Measurements from ENCODE around the gene FUT2. TPM values are rescaled to one million over a fixed set of nuclear protein-coding genes. Genes with fewer than 3 reads are reported as not detected.

Gene FUT2
- total RNA-seq, 1 donor from 2014 or later, result 101 TPM

DNA sequence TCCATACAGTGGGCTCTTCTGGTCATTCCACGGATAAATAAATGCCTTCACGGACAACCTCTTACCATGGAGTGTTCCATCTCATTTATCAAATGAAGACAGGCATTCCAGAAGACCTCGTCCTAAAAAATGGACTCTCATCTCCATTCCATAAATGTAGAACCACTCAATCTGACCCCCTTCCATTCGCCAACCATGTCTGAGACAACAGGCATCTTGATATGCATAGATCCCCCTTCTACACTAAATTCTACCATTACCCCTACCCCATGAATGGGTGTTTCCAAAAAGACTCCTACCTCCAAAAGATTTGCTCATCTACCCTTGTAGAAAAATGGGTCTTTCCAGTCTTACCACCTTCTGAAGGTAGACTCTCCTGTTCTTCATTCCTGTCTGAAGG, 35.7 kb downstream of the FUT2 start:
- ATAC-seq, result no peak

DNA sequence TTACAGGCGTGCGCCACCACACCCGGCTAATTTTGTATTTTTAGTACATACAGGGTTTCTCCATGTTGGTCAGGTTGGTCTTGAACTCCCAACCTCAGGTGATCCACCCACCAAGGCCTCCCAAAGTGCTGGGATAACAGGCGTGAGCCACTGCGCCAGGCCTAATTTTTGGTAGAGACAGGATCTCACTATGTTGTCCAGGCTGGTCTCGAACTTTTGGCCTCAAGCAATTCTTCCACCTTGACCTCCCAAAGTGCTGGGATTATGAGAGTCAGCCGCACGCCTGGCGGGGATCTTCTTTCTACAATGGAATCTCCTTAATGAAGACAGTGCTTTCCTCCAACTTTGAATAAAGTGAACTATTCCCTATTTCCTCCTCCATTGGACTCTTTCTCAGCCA, 38.9 kb downstream of the FUT2 start:
- no peak for ATAC-seq

DNA sequence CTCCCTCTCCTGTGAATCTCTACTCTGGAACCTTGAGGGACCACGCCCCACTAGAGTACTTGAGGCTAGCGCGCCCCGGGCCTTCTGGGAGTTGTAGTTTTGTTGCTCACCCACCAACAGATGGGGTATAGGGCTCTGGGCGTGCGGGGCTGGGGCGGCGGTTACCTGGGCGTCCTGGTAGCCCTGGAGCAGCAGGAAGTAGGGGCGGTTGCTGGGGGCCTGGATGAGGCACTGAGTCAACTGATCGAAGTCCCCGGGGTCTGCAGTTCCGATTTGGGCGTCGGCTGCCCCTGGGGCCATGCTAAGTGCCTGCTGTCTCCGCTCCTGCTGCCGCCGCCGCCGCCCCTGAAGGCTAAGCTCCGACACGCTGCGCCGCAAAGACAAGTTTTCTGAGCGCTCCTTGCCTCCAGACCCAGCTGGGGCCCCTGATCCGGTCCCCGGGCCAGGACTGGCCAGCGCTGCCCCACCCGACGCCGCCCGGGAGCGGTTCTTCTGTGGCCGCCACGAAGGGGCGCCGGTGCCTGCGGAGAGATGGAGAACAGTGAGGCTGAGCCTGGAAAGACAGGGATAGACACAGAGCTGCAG, 39.4 kb downstream of the FUT2 start:
- ATAC-seq, result peak; percentile 19

DNA sequence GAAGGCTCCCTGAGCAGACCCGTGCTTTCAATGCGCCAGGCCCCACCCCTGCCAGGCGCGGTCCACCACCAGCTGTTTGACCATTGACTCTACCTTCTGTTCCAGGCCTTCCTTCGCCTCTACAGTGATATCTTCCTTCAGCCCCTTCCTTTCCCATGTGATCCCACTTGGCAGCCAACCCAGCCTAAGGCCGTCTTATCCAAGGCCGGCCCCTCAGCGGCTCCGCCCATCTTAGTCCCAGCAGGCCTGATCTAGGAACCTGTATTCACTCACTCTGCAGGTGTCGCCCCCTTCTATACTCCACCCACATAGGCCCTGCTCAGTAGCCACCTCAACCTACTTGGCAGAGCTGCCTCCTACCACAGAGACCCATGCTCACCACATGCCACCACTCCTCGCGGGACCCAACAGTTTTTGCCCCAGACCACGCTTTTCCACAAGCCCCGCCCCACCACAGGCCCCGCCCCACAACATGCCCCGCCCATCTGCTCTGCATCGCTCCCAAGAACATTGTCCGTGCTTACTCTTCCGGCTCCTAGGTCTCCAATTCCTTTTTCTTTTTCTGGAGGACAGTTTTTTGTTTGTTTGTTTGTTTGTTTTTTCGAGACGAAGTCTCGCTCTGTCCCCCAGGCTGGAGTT, 41.7 kb downstream of the FUT2 start:
- no peak for ATAC-seq

DNA sequence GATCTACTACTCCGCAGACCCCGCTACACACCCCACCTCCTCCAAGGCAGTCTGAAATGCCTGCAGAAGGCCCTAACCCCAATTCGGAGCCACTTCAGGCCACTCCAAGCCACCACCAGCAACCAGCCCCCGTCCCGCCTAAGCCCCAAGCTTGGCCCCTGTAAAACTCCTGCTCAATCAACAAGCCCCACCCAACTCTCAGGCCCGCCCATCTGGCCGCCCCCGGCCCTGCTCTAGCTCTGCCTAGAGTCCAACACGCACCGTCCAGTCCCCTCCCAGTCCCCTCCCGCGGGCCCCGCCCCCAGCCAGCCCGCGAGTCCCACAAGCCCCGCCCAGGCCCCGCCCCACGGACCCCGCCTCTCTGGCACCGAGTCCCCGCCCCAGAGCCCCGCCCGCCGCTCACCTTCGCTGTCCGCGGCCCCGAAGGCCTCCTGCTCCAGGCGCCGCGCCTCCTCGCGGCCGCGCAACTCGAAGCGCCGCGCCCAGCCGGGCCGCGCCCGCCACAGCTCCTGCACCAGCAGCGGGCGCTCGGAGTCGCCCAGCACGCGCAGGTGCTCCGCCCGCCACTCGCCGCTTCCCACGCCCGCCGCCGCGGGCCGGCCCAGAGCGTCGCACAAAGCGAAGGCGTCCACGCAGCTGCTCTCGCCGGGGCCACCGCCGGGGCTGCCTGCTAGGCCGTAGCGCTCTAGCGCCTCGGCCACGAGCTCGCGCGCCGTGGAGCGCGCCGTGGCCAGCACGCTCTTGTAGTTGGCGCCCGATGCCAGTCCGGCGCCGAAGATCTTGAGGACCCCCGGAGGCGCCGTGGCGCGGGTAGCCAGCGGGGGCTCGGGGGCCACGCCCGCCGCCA, 43.0 kb downstream of the FUT2 start:
- peak; percentile 85 for ATAC-seq

DNA sequence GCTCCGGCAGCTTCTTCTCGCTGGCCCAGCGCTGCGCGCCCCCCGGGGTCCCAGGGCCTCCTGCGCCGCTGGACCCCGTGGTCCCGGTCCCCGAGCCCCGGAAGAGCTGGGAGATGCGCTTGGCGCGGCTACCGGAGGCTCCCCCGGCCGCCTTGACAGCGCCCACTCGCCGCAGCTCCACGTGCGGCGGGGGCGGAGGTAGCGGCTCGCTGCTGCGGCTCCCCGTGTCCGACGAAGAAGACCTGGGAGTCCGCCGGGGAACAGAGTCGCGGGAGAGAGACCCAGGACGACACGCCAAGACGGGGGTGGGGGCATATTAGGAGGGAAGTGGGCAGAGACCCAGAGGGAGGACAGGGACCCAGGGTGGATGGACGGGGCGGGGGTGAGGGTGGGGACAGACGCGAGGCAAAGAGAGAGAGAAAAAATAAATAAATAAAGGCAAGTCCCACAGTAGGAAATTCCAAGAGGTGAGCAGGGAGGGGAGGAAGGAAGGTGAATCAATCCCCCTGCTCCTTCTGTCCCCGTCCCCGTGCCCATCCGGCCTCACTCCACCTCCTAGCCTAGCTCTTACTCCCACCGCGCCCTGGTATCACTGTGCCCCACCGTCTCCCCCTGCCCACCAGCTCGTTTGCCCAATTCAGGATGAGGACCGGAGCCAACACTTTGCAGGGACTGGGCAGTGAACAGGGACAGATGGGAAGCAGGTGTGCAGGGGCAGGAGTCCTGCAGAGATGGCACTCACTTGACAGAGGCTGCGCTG, 43.8 kb downstream of the FUT2 start:
- peak; percentile 0 for ATAC-seq

DNA sequence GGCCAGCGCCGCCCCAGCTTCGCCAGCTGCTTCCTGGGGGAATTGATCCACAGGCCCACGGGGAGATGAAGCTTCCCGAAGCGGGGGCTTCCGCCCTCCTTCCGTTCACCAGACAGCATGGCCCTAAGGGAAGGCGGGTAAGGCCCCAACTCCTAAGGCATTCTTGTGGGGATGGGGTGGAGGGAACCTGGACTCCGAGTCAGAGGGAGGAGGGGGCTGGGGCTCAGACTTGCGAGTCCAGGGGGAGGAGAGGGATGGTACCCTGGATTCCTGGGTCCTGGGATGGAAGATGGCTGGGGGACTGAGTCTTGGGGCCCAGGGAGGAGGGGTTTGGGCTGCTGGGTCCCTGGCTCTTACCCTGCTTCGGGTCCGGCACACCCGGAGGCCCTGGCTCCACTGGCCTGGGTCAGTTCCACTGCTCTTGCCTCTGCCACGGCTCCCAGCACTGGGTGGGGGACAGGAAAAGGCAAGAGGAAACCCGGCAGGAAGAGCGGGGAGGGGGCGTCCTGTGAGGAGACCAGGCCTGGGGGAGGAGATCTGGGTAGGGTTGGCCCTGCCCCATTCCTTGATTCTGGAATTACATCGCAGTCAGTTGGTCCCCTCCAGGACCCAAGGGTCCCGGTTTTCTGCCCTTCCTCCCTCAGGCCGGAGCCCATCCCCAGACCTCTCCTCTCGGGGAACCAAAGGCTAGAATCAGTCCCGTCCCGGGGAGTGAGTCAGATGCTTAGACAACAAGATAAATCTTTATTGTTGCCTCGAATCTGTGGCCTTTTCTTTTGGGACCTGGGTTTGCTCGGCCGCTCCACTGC, 44.6 kb downstream of the FUT2 start, which contains the start of gene RASIP1:
Gene RASIP1, minus strand, starts transcription at position 447 of the 809 bp plus-strand sequence. Its CDS starts 328 bp downstream, at position 119.
- ATAC-seq, result peak; percentile 1

DNA sequence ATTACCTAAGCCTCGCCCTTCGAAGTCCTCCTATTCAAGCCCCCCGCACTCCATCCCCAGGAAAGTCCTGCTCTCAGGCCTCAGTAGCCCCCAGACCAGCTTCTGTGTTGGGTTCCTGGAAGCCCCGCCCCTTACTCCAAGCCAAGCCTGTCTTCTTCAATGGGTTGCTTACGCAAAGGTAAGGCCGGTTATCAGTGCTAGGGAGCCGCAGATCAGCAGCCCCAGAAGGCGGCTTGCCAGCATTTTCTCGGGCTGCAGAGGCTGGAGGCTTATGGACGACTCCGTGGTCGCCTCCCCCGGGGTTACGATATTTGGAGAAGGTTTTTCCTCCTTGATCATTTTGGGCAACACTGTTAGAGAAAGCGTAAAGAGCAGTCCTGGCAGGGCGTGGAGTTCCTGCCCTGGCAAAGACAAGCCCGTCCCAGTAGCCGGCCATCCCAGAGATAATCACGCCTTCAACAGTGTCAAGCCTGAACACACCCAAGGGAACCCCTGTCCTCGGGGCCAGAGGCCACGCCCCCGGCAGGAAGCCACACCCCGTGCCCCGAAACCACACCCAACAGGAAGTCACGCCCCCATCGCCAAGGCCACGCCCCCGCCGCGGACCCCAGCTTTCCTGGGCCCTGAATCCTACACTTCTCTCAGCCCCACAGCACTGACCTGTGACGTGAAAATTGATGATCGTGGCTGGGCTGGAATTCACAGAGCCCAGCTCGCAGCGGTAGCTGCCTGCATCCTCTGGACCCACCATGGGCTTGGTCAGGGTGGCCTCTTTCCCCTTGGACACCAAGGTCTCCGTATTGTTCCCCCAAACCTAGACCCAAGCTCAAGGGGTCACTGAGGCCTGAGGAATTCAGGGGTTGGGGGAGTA, 45.6 kb downstream of the FUT2 start:
- peak; percentile 57 for ATAC-seq

DNA sequence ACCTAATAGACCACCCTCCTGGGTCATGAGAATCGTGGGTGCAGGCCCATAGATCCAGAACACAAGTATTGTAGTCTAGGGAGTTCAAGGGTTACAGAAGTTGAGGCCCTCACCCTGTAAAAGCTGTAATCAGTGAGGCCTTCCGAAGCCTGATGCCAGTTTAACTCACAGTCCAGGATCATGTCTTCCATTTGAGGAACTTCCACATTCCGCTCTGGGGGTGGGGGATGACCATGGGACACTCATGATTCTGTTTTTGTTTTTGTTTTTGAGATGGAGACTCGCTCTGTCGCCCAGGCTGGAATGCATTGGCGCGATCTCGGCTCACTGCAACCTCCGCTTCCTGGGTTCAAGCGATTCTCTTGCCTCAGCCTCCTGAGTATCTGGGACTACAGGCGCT, 46.3 kb downstream of the FUT2 start:
- no peak for ATAC-seq

DNA sequence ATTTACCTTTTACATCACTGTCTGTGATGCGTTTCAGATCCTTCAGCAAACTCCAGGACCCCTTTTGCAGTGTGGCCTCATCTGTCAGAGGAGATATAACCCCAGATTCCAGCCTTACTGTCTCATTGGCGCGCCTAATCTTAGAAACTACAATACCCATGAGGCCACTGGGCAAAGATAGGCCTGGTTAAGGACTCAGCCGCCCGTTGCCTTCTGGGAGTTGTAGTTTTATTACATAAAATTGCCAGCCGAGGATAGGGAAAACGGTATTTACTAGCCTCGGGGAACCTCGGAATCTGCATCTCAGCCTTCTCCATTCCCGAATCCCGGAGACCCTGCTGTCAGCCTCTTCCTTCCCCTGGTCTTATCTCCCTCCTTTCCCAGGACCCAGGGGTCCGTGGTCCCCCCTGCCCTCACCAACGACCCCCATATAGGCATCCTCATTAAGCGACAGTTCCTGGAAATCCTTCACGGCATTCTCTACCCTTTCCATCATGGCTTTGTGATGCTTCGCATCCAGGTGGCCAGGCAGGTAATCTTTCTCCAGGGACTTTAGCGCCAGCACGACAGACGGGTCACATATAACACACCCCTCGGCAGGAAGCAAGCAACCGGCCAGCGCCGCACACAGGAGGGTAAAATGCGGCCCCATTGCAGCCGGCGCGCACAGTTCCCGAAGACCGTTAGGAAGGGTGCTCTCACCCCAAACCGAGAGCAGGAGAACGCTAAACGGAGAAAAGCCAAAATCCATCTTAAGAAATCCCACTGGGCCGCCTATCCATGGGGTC, 49.6 kb downstream of the FUT2 start:
- ATAC-seq, result no peak

DNA sequence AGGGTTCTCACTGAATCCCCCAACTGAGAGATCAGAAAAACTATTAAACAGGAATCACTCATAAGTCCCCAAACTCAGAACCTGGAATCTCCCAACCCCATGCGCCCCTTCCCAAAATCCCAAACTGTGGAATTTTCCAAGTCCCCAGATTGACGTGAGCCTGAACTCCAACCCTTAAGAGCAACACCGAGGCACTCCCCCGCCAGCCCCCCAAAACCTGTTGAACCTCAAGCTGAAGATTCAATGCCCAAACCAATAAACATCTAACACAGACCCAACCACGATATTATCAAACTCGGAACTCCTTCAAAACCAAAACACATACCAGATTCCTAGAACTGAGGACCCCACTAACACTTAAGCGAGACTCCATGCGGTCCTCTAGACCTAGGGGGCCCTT, 50.3 kb downstream of the FUT2 start:
- no peak for ATAC-seq

DNA sequence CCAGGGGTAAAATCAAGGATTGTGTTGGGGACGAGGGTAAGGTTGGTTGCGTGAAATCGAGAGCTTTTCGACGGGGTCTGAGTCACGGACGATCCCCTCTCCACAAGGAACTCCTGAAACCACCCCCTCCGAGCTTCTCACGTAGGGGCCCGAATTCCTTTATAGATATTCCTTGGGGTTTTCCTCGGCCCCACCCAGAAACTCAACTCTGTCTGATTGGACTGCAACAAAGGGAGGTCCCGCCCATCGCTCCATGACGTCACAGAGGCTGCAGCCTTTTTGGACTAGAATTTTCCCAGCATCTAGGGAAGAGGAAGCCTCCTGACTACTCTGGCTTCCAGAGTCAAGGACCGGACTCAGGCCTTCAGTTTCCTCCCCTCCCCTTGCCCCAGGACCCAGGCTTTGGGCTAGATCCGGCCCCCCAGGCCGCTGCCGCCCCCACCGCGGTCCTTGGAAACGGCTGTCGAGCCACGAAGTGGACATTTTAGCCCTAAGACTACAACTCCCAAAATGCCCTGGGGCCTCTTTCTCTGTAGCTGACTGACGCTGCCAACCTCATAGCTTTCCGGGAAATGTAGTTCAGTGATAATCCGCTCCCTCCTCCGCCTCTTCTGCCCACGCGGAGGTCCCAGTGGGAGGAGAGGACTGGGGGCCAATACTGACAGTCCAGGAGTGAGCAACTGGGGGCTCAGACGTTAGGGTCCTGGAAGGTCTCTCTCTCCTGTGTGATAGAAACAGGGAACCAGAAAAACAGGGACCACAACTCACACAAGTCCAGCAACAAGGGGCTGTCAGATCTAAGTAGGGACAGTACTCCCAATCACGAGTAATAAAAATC, 51.2 kb downstream of the FUT2 start, which contains the start of gene IZUMO1:
Gene IZUMO1, minus strand, starts transcription at position 172 of the 838 bp plus-strand sequence. CDS start 1,050 bp downstream, outside the sequence.
- ATAC-seq, result no peak

DNA sequence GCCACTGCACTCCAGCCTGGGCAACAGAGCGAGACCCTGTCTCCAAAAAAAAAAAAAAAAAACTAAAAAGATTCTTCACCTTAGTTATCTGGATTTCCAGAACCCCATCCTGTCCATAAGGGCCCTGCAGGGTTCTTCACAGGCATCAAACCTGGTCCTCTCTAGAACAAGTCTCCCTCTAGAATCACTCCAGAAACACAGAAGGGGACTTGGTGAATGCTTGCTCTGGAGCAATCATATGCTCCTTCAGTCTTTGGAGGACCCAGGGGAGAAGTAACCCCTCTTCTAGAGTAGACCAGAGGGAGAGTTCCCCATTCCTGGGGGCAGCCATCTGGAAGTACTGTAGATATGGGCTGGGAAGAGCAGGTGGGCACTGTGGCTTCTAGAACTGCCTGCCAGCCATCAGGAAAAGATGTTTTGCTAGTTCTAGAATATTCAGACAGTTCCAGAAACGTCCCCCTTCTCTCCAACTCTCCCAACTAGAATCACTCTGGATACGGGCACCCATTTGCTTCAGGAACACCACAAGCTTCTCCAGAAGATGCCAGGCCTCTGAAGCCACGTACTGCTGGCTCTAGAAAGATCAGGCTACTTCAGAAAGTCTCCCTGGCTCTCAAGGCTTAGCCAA, 53.9 kb downstream of the FUT2 start:
- no peak for ATAC-seq

DNA sequence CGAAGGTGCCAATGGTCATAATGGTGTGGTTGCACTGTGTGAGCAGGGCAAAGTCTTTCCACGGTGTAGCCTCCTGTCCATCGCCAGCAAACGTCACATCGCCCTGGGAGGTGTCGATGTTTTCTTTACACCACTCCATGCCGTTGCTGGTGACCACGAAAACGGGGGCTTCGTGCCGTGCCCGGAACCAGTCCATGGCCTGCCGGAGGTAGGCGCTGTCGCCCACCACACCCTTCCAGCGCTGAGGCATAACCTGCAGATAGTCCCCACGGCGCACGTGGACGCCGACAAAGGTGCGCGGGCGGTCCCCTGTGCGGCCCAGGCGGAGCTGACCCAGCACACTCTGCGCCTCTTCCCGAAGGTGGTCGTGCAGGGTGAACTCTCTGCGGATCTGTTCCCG, 54.6 kb downstream of the FUT2 start:
- no peak for ATAC-seq

DNA sequence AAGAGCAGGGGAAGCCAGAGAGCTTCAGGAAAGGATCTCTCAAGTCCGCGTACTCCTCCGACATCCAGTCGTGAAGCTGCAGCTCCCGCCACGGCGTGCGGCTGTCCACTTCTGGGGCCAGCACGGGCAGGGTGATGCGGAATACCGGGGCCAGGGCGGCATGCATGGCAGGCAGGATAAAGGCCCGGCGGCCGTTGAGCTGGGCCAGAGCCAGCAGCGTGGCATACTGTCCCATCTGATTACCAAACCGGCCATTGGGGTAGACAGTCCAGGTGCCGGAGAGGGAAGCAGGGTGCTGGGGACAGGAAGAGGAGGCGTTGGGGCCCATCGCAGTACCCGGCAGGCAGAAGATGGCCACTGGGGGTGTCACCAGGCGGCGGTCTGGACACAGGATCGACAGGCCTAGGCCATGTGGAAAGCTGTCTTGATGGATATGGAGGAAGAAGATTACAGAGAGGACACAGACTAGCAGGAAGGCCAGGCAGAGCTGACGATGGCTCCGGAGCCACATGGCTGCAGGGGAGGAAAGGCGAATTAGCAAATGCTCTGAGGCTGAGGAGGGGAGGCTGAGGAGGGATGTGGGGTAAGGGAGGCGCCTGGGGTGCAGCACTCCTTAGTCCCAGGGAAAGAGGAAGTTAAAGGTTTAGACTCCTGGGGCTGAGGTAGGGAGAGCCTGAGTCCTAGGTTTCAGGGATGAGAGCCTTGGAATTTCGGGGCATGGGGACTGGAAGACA, 55.2 kb downstream of the FUT2 start:
- no peak for ATAC-seq

DNA sequence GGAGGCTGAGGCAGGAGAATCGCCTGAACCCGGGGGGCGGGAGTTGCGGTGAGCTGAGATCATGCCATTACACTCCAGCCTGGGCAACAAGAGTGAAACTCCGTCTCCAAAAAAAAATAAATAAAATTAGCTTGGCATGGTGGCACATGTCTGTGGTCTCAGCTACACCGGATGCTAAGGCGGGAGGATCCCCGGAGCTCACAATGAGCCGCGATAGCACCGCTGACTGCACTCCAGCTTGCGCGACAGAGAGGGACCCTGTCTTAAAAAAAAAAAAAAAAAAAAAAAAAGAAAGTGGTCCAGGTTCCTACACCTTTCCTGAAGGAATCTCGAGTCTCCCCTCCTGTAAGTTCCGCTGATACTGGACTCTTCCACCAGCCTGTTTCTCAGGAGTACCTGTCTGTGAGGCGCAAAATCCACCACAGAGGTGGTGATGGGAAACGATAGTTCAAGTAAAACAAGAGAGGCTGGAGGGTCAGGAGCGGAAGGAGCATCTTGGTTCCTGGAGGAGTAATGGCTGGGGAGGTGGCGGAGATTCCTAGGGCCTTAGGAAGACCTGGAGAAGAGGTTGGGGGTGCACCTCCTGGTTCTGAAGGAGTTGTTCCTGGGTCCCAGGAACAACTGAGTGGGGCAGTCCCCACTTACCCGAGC, 56.2 kb downstream of the FUT2 start:
- ATAC-seq, result peak; percentile 26
